ENCODE measurements around the gene GARNL3.

Gene GARNL3

GRCh38 chr9:127300886-127301447 lies 36.4 kb downstream of the GARNL3 start:
- no peak overlapping the region for H3K4me3 ChIP-seq (ENCODE audit: low read length)
- TF ChIP-seq ZNF274 (IDR thresholded peaks at IDR 0.05; ENCODE audit: low read depth, low read length), result no peak

- no peak overlapping the region for H3K4me3 ChIP-seq (ENCODE audit: low read length)
- TF ChIP-seq ZNF274 (IDR thresholded peaks at IDR 0.05; ENCODE audit: low read depth, low read length), result no peak
These were observed 39.3 kb downstream of the GARNL3 start for GRCh38 chr9:127303830-127304229.

GRCh38 chr9:127305206-127305837 lies 40.7 kb downstream of the GARNL3 start:
- H3K4me3 ChIP-seq (ENCODE audit: low read length), result no peak overlapping the region
- TF ChIP-seq ZNF274 (IDR thresholded peaks at IDR 0.05; ENCODE audit: low read depth, low read length), result no peak

DNA sequence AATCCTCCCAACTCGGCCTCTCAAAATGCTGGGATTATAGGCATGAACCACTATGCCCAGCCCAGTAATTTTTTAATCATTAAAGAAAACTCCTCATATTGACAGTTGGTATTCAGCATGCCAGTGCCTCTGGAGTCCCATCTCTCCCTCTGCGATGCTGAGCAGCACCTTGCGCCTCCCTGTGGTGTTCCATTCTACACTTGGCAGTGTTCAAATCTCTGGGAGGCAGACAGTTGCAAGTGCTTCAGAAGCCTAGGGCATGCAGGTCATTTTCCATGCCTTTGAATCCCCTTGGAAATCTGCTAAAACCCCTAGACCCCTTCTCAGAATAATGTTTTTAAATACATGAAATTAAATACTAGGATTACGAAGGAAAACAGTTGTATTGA lies 41.3 kb downstream of the GARNL3 start:
- no peak overlapping the region for H3K4me3 ChIP-seq (ENCODE audit: low read length)
- no peak for TF ChIP-seq ZNF274 (IDR thresholded peaks at IDR 0.05; ENCODE audit: low read depth, low read length)

DNA sequence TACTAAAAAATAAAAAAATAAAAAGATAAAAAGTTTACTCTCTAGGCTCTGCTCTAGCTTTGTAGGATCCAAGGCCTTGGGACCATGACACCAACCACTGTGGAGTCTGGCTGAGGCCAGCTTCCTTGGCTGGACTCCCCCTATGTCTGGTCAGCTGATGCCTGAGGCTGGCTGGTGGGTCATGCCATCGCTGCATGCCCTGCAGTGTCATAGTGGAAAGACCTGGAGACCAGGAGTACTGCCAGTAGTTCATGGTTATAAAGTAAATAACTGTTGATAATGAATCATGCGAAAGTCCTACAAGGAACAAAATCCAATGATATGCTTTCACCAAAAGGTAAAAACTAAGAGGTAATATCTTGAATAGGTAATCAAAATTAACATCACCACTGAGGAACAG lies 43.2 kb downstream of the GARNL3 start:
- no peak overlapping the region for H3K4me3 ChIP-seq (ENCODE audit: low read length)
- TF ChIP-seq ZNF274 (IDR thresholded peaks at IDR 0.05; ENCODE audit: low read depth, low read length), result no peak

DNA sequence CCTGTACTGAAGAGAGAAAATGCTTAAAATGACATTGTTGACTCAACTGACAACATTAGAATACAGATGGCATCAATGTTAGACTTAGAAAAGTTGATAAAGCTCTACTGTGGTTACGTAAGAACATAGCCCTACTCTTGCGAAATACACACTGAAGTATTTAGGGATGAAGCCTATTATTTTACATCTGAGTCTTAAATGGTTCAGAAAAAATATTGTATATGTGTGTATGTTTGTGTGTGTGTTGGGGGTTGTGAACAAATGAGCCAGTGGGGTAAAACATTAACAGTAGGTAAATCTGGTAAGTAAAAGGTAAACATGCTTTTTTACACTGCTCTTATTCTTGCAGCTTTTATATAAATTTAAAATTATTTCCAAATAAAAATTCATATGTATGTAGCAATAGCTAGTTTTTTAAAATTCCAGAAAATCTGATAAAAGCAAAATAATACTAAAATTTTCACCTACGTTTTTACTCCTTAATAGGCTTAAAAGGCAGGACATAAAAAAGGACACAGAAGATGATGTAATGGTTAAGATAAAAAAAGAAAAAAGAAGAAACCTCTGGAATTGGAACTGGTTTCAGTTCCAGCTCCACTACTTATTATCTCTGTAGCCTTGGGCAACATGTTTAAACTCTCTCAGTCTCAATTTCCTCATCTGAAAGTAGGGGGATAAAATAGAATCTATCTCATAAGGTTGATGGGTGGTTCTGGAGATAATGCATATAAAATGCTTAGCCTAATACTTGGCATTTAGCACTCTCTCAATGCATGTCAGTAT lies 44.3 kb downstream of the GARNL3 start:
- no peak overlapping the region for H3K4me3 ChIP-seq (ENCODE audit: low read length)
- no peak for TF ChIP-seq ZNF274 (IDR thresholded peaks at IDR 0.05; ENCODE audit: low read depth, low read length)

DNA sequence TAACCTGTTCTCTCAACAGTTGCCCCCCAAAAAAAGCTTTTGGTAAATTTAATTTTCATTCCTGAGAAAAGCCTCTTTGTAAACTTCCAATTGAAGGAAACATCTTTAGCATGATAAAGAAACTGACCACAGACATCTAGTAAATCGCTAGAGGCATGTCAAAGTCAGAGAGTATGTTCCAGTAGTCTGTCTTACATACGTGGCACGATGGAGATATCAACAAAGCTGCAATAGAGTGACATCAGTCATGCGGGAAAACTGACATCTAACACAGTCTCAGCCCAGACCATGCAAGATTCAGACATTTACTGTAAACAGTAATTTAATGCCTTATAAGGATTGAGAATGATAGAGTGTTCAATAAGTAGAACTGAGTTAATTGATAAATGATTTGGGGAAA lies 45.1 kb downstream of the GARNL3 start:
- no peak for TF ChIP-seq ZNF274 (IDR thresholded peaks at IDR 0.05; ENCODE audit: low read depth, low read length)
- no peak overlapping the region for H3K4me3 ChIP-seq (ENCODE audit: low read length)

GRCh38 chr9:127311239-127311741 lies 46.7 kb downstream of the GARNL3 start:
- H3K4me3 ChIP-seq (ENCODE audit: low read length), result no peak overlapping the region
- no peak for TF ChIP-seq ZNF274 (IDR thresholded peaks at IDR 0.05; ENCODE audit: low read depth, low read length)

- H3K4me3 ChIP-seq (ENCODE audit: low read length), result no peak overlapping the region
- no peak for TF ChIP-seq ZNF274 (IDR thresholded peaks at IDR 0.05; ENCODE audit: low read depth, low read length)
These were observed 48.5 kb downstream of the GARNL3 start for GRCh38 chr9:127313042-127313560.

GRCh38 chr9:127314911-127315310 lies 50.3 kb downstream of the GARNL3 start:
- TF ChIP-seq ZNF274 (IDR thresholded peaks at IDR 0.05; ENCODE audit: low read depth, low read length), result no peak
- H3K4me3 ChIP-seq (ENCODE audit: low read length), result no peak overlapping the region

- TF ChIP-seq ZNF274 (IDR thresholded peaks at IDR 0.05; ENCODE audit: low read depth, low read length), result no peak
- no peak overlapping the region for H3K4me3 ChIP-seq (ENCODE audit: low read length)
These were observed 52.2 kb downstream of the GARNL3 start for GRCh38 chr9:127316586-127317323.

DNA sequence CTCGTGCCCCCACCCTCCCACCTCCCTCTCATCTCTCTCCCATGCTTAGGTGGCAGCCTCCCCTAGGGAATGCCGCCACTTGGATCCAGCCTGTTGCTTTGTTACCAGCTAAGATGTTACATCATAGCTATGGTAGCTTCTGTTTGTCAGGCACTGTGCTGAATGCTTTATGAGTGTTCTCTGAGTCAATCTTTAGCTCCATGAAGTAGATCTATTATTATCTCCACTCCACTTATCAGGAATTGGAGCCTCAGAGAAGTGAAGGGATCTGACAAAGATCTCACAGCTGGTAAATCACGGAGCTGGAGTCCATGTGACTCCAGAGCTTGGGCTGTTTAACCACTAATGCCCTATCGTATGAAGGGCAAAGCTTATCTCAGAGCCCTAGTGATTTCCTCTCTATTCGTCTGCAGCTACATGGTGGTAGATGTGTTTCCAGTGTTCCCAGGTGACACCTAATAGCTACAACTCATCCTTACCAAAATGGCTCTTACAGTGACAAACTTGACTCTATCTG lies 54.1 kb downstream of the GARNL3 start:
- no peak for TF ChIP-seq ZNF274 (IDR thresholded peaks at IDR 0.05; ENCODE audit: low read depth, low read length)
- no peak overlapping the region for H3K4me3 ChIP-seq (ENCODE audit: low read length)

GRCh38 chr9:127319366-127320114 lies 55.0 kb downstream of the GARNL3 start:
- TF ChIP-seq ZNF274 (IDR thresholded peaks at IDR 0.05; ENCODE audit: low read depth, low read length), result no peak
- H3K4me3 ChIP-seq (ENCODE audit: low read length), result no peak overlapping the region

Data from GM08714 (cell line).